Transverse colon (tissue), 4 donors: ENCODE data around the gene WNT11.

Source experiments
- CTCF ChIP-seq, 5 experiments: fragments of 200-600 bp in 3 of 5; fragments of 450-650 bp in 2 of 5; sonication (generic) in 3 of 5; IDR thresholded peaks; 1 replicate in 2 of 5; 2 replicates in 3 of 5; pipeline ENCODE4 v1.5.1; 2016 to 2017; ENCODE audit warnings: antibody characterized with exemption in 5 of 5, inconsistent platforms in 3 of 5, mild to moderate bottlenecking in 2 of 5, moderate library complexity in 1 of 5
- EP300 ChIP-seq: sonication (generic); formaldehyde crosslinking; IDR thresholded peaks from one replicate; pipeline ENCODE4 v1.6.1; 2017; ENCODE audit warnings: antibody characterized with exemption, low read depth
- POLR2AphosphoS5 ChIP-seq, 3 donors: sonication (generic); formaldehyde crosslinking; IDR thresholded peaks; one replicate each; pipeline ENCODE4 v1.6.1; 2016; ENCODE audit warnings: antibody characterized with exemption in 3 of 3

GRCh38 chr11:76243193-76243956, 37.1 kb upstream of the WNT11 start:
- TF ChIP-seq CTCF (IDR thresholded peaks at IDR 0.05) (no peak), EP300 (no peak), POLR2AphosphoS5 (IDR thresholded peaks at IDR 0.05) (no peak)
